Sigmoid colon (tissue), 4 donors: ENCODE results near the gene NCOA1.

Experiments
- EP300 ChIP-seq, 4 donors: sonication (generic); formaldehyde crosslinking; IDR thresholded peaks; one replicate each; pipeline ENCODE4 v1.6.1; 2017; ENCODE audit warnings: antibody characterized with exemption in 4 of 4
- POLR2A ChIP-seq, 2 donors: fragments of 450-650 bp; IDR thresholded peaks; one replicate each; pipeline ENCODE4 v1.6.1; 2016; ENCODE audit warnings: antibody characterized with exemption in 2 of 2, mild to moderate bottlenecking in 2 of 2, moderate library complexity in 2 of 2
- POLR2AphosphoS5 ChIP-seq, 4 donors: sonication (generic); formaldehyde crosslinking; IDR thresholded peaks; one replicate each; pipeline ENCODE4 v1.6.1; 2017; ENCODE audit warnings: antibody characterized with exemption in 4 of 4
- TF ChIP-seq, protein P1 (sequence below), 4 experiments: fragments of 450-650 bp in 3 of 4; fragments of 200-600 bp in 1 of 4; IDR thresholded peaks; one replicate each; pipeline ENCODE4 v1.5.1; 2016 to 2019; ENCODE audit warnings: antibody characterized with exemption in 4 of 4, mild to moderate bottlenecking in 3 of 4, moderate library complexity in 2 of 4

DNA sequence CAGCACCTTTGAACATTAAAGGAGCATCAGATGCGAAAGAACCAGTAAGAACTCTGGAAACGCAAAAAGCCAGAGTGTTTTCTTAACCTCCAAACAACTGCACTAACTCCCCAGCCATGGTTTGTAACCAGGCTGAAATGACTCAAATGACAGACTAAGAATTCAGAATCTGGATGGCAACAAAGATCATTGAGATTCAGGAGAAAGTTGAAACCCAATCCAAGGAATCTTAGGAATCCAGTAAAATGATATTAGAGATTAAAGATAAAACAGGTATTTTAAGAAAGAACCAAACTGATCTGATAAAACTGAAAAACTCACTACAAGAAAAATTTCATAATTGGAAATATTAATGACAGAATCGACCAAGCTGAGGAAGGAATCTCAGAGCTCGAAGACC lies 185.4 kb downstream of the NCOA1 start:
- TF ChIP-seq, protein P1, sequence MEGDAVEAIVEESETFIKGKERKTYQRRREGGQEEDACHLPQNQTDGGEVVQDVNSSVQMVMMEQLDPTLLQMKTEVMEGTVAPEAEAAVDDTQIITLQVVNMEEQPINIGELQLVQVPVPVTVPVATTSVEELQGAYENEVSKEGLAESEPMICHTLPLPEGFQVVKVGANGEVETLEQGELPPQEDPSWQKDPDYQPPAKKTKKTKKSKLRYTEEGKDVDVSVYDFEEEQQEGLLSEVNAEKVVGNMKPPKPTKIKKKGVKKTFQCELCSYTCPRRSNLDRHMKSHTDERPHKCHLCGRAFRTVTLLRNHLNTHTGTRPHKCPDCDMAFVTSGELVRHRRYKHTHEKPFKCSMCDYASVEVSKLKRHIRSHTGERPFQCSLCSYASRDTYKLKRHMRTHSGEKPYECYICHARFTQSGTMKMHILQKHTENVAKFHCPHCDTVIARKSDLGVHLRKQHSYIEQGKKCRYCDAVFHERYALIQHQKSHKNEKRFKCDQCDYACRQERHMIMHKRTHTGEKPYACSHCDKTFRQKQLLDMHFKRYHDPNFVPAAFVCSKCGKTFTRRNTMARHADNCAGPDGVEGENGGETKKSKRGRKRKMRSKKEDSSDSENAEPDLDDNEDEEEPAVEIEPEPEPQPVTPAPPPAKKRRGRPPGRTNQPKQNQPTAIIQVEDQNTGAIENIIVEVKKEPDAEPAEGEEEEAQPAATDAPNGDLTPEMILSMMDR (IDR thresholded peaks at IDR 0.05): no peak
- no peak for TF ChIP-seq POLR2A (IDR thresholded peaks at IDR 0.05)
- no peak for TF ChIP-seq EP300 (IDR thresholded peaks at IDR 0.05)
- TF ChIP-seq POLR2AphosphoS5 (IDR thresholded peaks at IDR 0.05): no peak
